ENCODE data around the gene SLC16A10.
"Not testable (repeated sequence)": the region's sequence is repeated elsewhere in the genome, so short reads cannot be mapped to it uniquely, and the experiment has no call there.

DNA sequence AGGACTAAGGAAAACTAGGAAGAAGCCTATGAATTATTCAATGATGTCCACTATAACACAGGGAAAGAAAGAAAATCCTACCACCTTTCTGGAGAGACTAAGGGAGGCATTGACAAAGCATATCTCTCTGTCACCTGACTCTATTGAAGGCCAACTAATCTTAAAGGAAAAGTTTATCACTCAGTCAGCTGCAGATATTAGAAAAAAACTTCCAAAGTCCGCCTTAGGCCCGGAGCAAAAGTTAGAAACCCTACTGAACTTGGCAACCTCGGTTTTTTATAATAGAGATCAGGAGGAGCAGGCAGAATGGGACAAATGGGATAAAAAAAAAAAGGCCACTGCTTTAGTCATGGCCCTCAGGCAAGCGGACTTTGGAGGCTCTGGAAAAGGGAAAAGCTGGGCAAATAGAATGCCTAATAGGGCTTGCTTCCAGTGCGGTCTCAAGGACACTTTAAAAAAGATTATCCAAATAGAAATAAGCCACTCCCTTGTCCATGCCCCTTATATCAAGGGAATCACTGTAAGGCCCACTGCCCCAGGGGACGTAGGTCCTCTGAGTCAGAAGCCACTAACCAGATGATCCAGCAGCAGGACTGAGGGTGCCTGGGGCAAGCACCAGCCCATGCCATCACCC, 47.0 kb downstream of the SLC16A10 start:
- TF ChIP-seq, protein P1, sequence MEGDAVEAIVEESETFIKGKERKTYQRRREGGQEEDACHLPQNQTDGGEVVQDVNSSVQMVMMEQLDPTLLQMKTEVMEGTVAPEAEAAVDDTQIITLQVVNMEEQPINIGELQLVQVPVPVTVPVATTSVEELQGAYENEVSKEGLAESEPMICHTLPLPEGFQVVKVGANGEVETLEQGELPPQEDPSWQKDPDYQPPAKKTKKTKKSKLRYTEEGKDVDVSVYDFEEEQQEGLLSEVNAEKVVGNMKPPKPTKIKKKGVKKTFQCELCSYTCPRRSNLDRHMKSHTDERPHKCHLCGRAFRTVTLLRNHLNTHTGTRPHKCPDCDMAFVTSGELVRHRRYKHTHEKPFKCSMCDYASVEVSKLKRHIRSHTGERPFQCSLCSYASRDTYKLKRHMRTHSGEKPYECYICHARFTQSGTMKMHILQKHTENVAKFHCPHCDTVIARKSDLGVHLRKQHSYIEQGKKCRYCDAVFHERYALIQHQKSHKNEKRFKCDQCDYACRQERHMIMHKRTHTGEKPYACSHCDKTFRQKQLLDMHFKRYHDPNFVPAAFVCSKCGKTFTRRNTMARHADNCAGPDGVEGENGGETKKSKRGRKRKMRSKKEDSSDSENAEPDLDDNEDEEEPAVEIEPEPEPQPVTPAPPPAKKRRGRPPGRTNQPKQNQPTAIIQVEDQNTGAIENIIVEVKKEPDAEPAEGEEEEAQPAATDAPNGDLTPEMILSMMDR (IDR thresholded peaks at IDR 0.05; ENCODE audit: low read depth, low read length): not testable (repeated sequence)
- not testable (repeated sequence) for TF ChIP-seq EZH2phosphoT487 (IDR thresholded peaks at IDR 0.05; ENCODE audit: low read depth)
